ENCODE results near the gene MAP3K21. TPM values are rescaled to one million over a fixed set of nuclear protein-coding genes. Genes with fewer than 3 reads are reported as not detected.

The MAP3K21 gene
- total RNA-seq, 2 experiments from 2014 or later, result 1.9 to 2.2 TPM

- Mint-ChIP-seq H3K4me3 (no peak overlapping the region), H3K27ac (peak overlapping the region; percentile 38), H3K4me1 (peaks cover 29% of the 10 kb centered on the region), H3K9me3 (ENCODE audit: low read depth) (no peaks in the 10 kb centered on the region), H3K36me3 (peaks cover 6% of the 10 kb centered on the region), H3K27me3 (no peaks in the 10 kb centered on the region)
- DNase-seq (no peak), ATAC-seq (peak; percentile 43)
- CTCF ChIA-PET, result interaction anchor here (1.3 kb wide), 1 partner anchor 9 kb away, joined by 3 read pairs; no protein-coding TSS in a partner anchor
Observed at GRCh38 chr1:233356705-233356987, 29.1 kb downstream of the MAP3K21 start.

GRCh38 chr1:233357595-233358397, 30.3 kb downstream of the MAP3K21 start:
- no peak overlapping the region for H3K4me3 Mint-ChIP-seq
- H3K4me1 Mint-ChIP-seq, result peaks cover 29% of the 10 kb centered on the region
- H3K36me3 Mint-ChIP-seq, result peaks cover 6% of the 10 kb centered on the region
- CTCF ChIA-PET, result no interaction called here
- no peaks in the 10 kb centered on the region for H3K9me3 Mint-ChIP-seq (ENCODE audit: low read depth)
- peak; percentile 82 for ATAC-seq
- DNase-seq, result peak; percentile 51
- H3K27me3 Mint-ChIP-seq, result no peaks in the 10 kb centered on the region
- no peak overlapping the region for H3K27ac Mint-ChIP-seq

GRCh38 chr1:233359431-233359830, 31.9 kb downstream of the MAP3K21 start:
- Mint-ChIP-seq H3K4me1 (peaks cover 29% of the 10 kb centered on the region), H3K4me3 (no peak overlapping the region), H3K27ac (no peak overlapping the region), H3K27me3 (no peaks in the 10 kb centered on the region), H3K36me3 (peaks cover 6% of the 10 kb centered on the region), H3K9me3 (ENCODE audit: low read depth) (no peaks in the 10 kb centered on the region)
- DNase-seq (no peak), ATAC-seq (no peak)
- CTCF ChIA-PET, result interaction anchor here (0.8 kb wide), 1 partner anchor 81 kb away, joined by 3 read pairs; no protein-coding TSS in a partner anchor

GRCh38 chr1:233359905-233360304, 32.4 kb downstream of the MAP3K21 start:
- no peak for ATAC-seq
- no peaks in the 10 kb centered on the region for H3K27me3 Mint-ChIP-seq
- H3K36me3 Mint-ChIP-seq, result peaks cover 6% of the 10 kb centered on the region
- no peak overlapping the region for H3K4me3 Mint-ChIP-seq
- no peaks in the 10 kb centered on the region for H3K9me3 Mint-ChIP-seq (ENCODE audit: low read depth)
- peaks cover 29% of the 10 kb centered on the region for H3K4me1 Mint-ChIP-seq
- DNase-seq, result no peak
- CTCF ChIA-PET, result interaction anchor here (0.8 kb wide), 1 partner anchor 81 kb away, joined by 3 read pairs; no protein-coding TSS in a partner anchor
- no peak overlapping the region for H3K27ac Mint-ChIP-seq

- H3K36me3 Mint-ChIP-seq, result peaks cover 6% of the 10 kb centered on the region
- CTCF ChIA-PET, result no interaction called here
- no peak overlapping the region for H3K4me3 Mint-ChIP-seq
- no peak overlapping the region for H3K27ac Mint-ChIP-seq
- H3K4me1 Mint-ChIP-seq, result peaks cover 28% of the 10 kb centered on the region
- no peaks in the 10 kb centered on the region for H3K27me3 Mint-ChIP-seq
- DNase-seq (no peak), ATAC-seq (no peak)
- no peaks in the 10 kb centered on the region for H3K9me3 Mint-ChIP-seq (ENCODE audit: low read depth)
Observed at GRCh38 chr1:233360525-233361102, 33.1 kb downstream of the MAP3K21 start.

GRCh38 chr1:233361876-233362275, 34.4 kb downstream of the MAP3K21 start:
- Mint-ChIP-seq H3K4me1 (peaks cover 17% of the 10 kb centered on the region), H3K36me3 (peaks cover 1% of the 10 kb centered on the region), H3K27ac (no peak overlapping the region), H3K4me3 (no peak overlapping the region), H3K27me3 (no peaks in the 10 kb centered on the region), H3K9me3 (ENCODE audit: low read depth) (no peaks in the 10 kb centered on the region)
- CTCF ChIA-PET, result interaction anchor here (0.8 to 1.7 kb wide), 3 partner anchors 34 to 429 kb away, joined by 3 to 4 read pairs (median 4); no protein-coding TSS in a partner anchor
- DNase-seq (no peak), ATAC-seq (no peak)

GRCh38 chr1:233362743-233363142, 35.2 kb downstream of the MAP3K21 start:
- no peak overlapping the region for H3K27ac Mint-ChIP-seq
- no peaks in the 10 kb centered on the region for H3K27me3 Mint-ChIP-seq
- CTCF ChIA-PET, result interaction anchor here (0.8 to 1.7 kb wide), 3 partner anchors 33 to 428 kb away, joined by 3 to 4 read pairs (median 4); no protein-coding TSS in a partner anchor
- ATAC-seq (no peak), DNase-seq (no peak)
- no peaks in the 10 kb centered on the region for H3K36me3 Mint-ChIP-seq
- H3K9me3 Mint-ChIP-seq (ENCODE audit: low read depth), result no peaks in the 10 kb centered on the region
- H3K4me3 Mint-ChIP-seq, result no peak overlapping the region
- peaks cover 10% of the 10 kb centered on the region for H3K4me1 Mint-ChIP-seq

GRCh38 chr1:233364026-233364425, 36.5 kb downstream of the MAP3K21 start:
- Mint-ChIP-seq H3K4me1 (peaks cover 10% of the 10 kb centered on the region), H3K36me3 (no peaks in the 10 kb centered on the region), H3K27ac (no peak overlapping the region), H3K4me3 (no peak overlapping the region), H3K9me3 (ENCODE audit: low read depth) (no peaks in the 10 kb centered on the region), H3K27me3 (no peaks in the 10 kb centered on the region)
- DNase-seq (no peak), ATAC-seq (no peak)
- CTCF ChIA-PET, result interaction anchor here (0.6 to 1.7 kb wide), 7 partner anchors 13 to 704 kb away, joined by 3 to 6 read pairs (median 4); partner anchors contain the start of gene MAP3K21

GRCh38 chr1:233364695-233365539, 37.4 kb downstream of the MAP3K21 start:
- Mint-ChIP-seq H3K27ac (no peak overlapping the region), H3K4me1 (peaks cover 12% of the 10 kb centered on the region), H3K4me3 (no peak overlapping the region), H3K36me3 (no peaks in the 10 kb centered on the region), H3K9me3 (ENCODE audit: low read depth) (no peaks in the 10 kb centered on the region), H3K27me3 (no peaks in the 10 kb centered on the region)
- ATAC-seq, result no peak
- CTCF ChIA-PET, result interaction anchor here (0.6 to 1.7 kb wide), 10 partner anchors 8 to 710 kb away, joined by 3 to 6 read pairs (median 4); partner anchors contain the start of gene MAP3K21
- no peak for DNase-seq

- ATAC-seq (no peak), DNase-seq (no peak)
- Mint-ChIP-seq H3K27ac (no peak overlapping the region), H3K4me1 (peaks cover 12% of the 10 kb centered on the region), H3K4me3 (no peak overlapping the region), H3K36me3 (no peaks in the 10 kb centered on the region), H3K9me3 (ENCODE audit: low read depth) (no peaks in the 10 kb centered on the region), H3K27me3 (no peaks in the 10 kb centered on the region)
- CTCF ChIA-PET, result interaction anchor here (1.5 to 1.7 kb wide), 2 partner anchors 15 to 74 kb away, joined by 3 to 4 read pairs; no protein-coding TSS in a partner anchor
Observed at GRCh38 chr1:233366575-233366974, 39.1 kb downstream of the MAP3K21 start.

- DNase-seq (no peak), ATAC-seq (no peak)
- CTCF ChIA-PET, result interaction anchor here (0.6 to 1.5 kb wide), 2 partner anchors 74 to 644 kb away, joined by 3 read pairs; no protein-coding TSS in a partner anchor
- no peaks in the 10 kb centered on the region for H3K9me3 Mint-ChIP-seq (ENCODE audit: low read depth)
- no peaks in the 10 kb centered on the region for H3K36me3 Mint-ChIP-seq
- no peak overlapping the region for H3K4me3 Mint-ChIP-seq
- H3K27ac Mint-ChIP-seq, result no peak overlapping the region
- H3K27me3 Mint-ChIP-seq, result no peaks in the 10 kb centered on the region
- H3K4me1 Mint-ChIP-seq, result peaks cover 15% of the 10 kb centered on the region
Observed at GRCh38 chr1:233367057-233367803, 39.7 kb downstream of the MAP3K21 start.

- no peak for DNase-seq
- Mint-ChIP-seq H3K27me3 (no peaks in the 10 kb centered on the region), H3K9me3 (ENCODE audit: low read depth) (no peaks in the 10 kb centered on the region), H3K4me1 (peaks cover 24% of the 10 kb centered on the region), H3K27ac (no peak overlapping the region), H3K36me3 (no peaks in the 10 kb centered on the region), H3K4me3 (no peak overlapping the region)
- CTCF ChIA-PET, result no interaction called here
- ATAC-seq, result no peak
Observed at GRCh38 chr1:233368106-233368788, 40.7 kb downstream of the MAP3K21 start.

Data from activated CD8-positive, alpha-beta memory T cell treated with anti-CD3 and anti-CD28 coated beads, Interleukin-2, amount 10 ng/mL, durations not matched to agents 7 days and 5 days (primary cell).